Stomach (tissue), 4 donors: Measurements from ENCODE around the gene STXBP5.

Experiments used
- CTCF ChIP-seq, 7 experiments: fragments of 450-650 bp in 4 of 7; fragments of 200-600 bp in 3 of 7; sonication (generic) in 3 of 7; IDR thresholded peaks; one replicate each; pipeline ENCODE4 v1.5.1; 2016 to 2019; ENCODE audit warnings: antibody characterized with exemption in 7 of 7, control low read depth in 2 of 7, mild to moderate bottlenecking in 1 of 7
- EP300 ChIP-seq: sonication (generic); formaldehyde crosslinking; IDR thresholded peaks from one replicate; pipeline ENCODE4 v1.6.1; 2017; ENCODE audit warnings: antibody characterized with exemption
- POLR2A ChIP-seq, 4 donors: fragments of 450-650 bp; IDR thresholded peaks; one replicate each; pipeline ENCODE4 v1.6.1; 2016; ENCODE audit warnings: antibody characterized with exemption in 4 of 4, control low read depth in 2 of 4, mild to moderate bottlenecking in 1 of 4, moderate library complexity in 1 of 4

GRCh38 chr6:147184379-147184778, 19.8 kb upstream of the STXBP5 start:
- no peak for TF ChIP-seq EP300
- no peak for TF ChIP-seq CTCF (IDR thresholded peaks at IDR 0.05)
- TF ChIP-seq POLR2A (IDR thresholded peaks at IDR 0.05) = no peak
